ENCODE measurements around the gene DBI.

The DBI gene

DNA sequence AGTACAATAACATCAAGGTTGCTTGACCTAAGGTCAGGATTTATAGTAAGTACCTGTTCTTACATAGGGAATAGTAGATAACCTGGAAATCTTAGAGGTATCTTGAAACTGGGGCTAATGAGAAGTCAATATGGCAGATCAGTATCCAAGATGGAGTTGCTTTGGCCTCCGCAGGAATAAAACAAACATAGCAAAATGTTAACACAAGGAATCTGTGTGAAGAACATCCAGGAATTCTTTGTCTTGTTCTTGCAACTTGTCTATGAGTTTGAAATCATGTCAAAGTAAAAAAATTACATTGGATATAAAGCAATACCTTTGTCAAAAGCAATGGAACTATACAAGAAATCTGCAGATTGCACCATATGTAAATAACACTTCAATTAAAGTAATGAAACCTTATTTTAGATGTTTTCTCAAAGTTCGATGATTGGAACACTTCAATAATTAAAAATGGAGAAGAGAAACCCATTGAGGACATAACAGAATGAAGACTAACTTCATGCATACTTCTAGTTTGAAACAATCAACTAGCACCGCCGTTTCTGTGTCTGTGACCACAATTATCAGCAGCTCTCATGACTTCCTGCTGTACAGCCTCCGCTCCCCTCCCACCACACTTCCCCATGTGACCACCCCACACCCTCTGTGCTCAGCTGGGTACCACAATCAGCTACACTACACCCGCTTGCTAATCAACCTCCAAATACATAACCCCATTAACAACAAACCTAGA lies 27.8 kb upstream of the DBI start:
- peak; percentile 100 for ATAC-seq (replicated peaks; ENCODE audit: extremely low read depth, poor library complexity, severe bottlenecking)
- Mint-ChIP-seq H3K9me3 (no peaks in the 10 kb centered on the region), H3K27me3 (no peaks in the 10 kb centered on the region), H3K27ac (ENCODE audit: low read depth) (peak overlapping the region; percentile 63), H3K36me3 (ENCODE audit: insufficient read depth) (peaks cover 3% of the 10 kb centered on the region), H3K4me1 (peaks cover 16% of the 10 kb centered on the region), H3K4me3 (peak overlapping the region; percentile 14)
- peak; percentile 22 to 45 for DNase-seq (ENCODE audit: low spot score in 2 of 2)

DNA sequence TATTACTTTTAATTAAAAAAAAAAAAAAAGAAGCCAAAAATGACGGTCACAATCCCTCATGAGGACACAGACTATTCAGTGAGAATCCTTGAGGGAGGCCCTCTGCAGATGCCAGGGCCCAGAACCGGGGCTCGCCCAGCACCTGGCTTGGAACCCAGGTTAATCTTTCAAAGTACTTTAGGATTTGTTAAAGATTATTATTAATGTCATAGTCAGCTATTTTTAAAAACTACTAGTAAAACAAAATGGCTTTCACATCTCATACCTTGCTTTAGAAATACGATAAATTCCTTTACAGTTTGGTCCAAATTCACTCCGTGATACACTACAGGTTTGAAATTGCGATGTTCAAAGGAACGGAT lies 27.2 kb upstream of the DBI start:
- H3K27me3 Mint-ChIP-seq: no peaks in the 10 kb centered on the region
- no peak for DNase-seq (ENCODE audit: low spot score in 2 of 2)
- no peaks in the 10 kb centered on the region for H3K9me3 Mint-ChIP-seq
- no peak for ATAC-seq (replicated peaks; ENCODE audit: extremely low read depth, poor library complexity, severe bottlenecking)
- H3K27ac Mint-ChIP-seq (ENCODE audit: low read depth): no peak overlapping the region
- peaks cover 16% of the 10 kb centered on the region for H3K4me1 Mint-ChIP-seq
- H3K36me3 Mint-ChIP-seq (ENCODE audit: insufficient read depth): peaks cover 3% of the 10 kb centered on the region
- H3K4me3 Mint-ChIP-seq: peak overlapping the region; percentile 14

DNA sequence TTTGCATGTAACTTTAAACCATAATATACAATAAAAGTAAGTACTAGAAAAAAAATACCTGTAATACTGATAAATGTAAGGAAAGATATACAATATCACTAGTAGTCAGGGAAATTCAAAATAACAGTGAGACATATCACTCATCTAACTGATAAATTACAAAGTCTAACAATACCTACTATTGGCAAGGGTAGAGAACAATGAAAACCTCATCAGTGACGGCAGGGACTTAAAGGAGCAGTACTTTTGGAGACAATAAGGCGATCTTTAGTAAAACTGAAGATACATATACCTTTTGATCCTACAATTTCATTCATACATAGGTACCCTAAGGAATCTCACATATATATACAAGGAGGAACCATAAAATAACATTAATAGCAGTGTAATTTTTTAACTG lies 25.1 kb upstream of the DBI start:
- Mint-ChIP-seq H3K27ac (ENCODE audit: low read depth) (no peak overlapping the region), H3K9me3 (no peaks in the 10 kb centered on the region), H3K36me3 (ENCODE audit: insufficient read depth) (peaks cover 1% of the 10 kb centered on the region), H3K4me1 (peaks cover 16% of the 10 kb centered on the region), H3K27me3 (no peaks in the 10 kb centered on the region), H3K4me3 (no peak overlapping the region)
- ATAC-seq (replicated peaks; ENCODE audit: extremely low read depth, poor library complexity, severe bottlenecking): no peak
- DNase-seq (ENCODE audit: low spot score in 2 of 2): no peak

DNA sequence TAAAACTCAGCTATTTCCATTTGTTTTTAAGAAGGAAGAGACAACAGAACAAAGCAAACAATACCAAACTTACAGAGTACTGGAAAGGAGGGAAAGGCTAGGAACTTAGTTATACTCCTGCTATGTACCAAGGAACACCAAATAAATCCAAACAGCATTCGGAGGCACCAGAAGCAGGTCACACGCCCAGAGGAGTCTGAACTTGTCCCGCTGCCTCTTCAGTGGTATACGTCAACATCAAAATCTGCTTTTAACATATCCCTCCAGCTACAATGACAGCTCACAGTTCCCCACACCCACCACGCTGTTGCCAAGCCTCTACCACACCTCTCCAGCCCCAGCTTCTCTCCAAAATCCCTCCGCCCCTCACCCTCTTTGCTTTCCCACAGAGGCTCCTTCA lies 17.5 kb upstream of the DBI start:
- H3K4me1 Mint-ChIP-seq: no peaks in the 10 kb centered on the region
- H3K27me3 Mint-ChIP-seq: no peaks in the 10 kb centered on the region
- H3K4me3 Mint-ChIP-seq: no peak overlapping the region
- H3K27ac Mint-ChIP-seq (ENCODE audit: low read depth): no peak overlapping the region
- H3K36me3 Mint-ChIP-seq (ENCODE audit: insufficient read depth): no peaks in the 10 kb centered on the region
- H3K9me3 Mint-ChIP-seq: no peaks in the 10 kb centered on the region
- no peak for ATAC-seq (replicated peaks; ENCODE audit: extremely low read depth, poor library complexity, severe bottlenecking)
- no peak for DNase-seq (ENCODE audit: low spot score in 2 of 2)

DNA sequence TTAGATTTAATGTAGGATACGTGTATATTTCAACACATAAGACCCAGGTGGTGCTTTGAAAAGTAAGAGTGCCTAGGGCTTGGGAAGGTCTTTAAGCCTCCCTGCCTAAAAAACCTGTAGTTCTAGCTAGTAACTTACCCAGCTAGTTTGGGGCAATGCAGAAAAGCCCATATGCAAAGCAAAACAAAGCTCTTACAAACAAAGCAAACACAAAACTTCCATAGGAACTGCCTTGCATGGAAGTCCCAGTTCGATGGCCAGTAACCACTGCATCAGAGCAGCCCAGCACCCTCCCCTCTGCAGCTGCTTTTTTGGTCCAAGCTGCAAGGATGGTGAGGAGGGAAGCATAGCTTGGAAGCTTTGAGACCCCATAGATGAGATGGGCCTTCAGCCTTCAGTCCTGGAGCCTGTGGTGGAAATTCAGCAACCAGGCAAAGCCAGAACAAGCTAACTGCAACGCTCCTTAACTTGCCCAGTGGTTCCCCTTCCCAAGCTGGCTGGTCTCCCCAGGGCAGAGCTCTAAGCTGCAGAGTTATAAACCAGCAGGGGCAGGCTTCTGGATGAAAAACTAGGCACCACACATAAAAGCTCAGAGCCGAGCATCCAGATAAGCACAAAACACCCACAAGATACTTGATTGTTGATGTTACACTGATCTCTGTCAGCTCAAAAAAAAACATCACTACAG lies 16.3 kb upstream of the DBI start:
- Mint-ChIP-seq H3K9me3 (no peaks in the 10 kb centered on the region), H3K27ac (ENCODE audit: low read depth) (no peak overlapping the region), H3K4me3 (no peak overlapping the region), H3K36me3 (ENCODE audit: insufficient read depth) (no peaks in the 10 kb centered on the region), H3K4me1 (peaks cover under 1% of the 10 kb centered on the region), H3K27me3 (no peaks in the 10 kb centered on the region)
- no peak for ATAC-seq (replicated peaks; ENCODE audit: extremely low read depth, poor library complexity, severe bottlenecking)
- DNase-seq (ENCODE audit: low spot score in 2 of 2): no peak

DNA sequence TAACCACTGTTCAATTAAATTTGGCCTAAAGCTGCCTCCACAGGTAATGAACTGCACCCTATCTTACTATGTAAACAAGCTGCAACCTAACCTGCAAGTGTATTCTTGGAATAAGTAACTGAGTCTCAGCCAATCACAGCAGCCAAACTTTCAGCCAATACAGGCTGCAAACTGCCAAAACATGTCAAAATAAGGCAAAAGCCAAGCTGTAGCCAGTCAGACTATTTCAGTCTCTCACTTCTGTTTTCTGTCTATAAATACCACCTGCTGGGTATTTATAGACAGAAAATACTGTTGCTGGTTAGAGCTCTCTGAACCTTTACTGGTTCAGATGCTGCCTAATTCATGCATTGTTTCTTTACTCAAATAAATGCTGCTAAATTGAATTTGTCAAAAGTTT lies 14.4 kb upstream of the DBI start:
- ATAC-seq (replicated peaks; ENCODE audit: extremely low read depth, poor library complexity, severe bottlenecking): no peak

DNA sequence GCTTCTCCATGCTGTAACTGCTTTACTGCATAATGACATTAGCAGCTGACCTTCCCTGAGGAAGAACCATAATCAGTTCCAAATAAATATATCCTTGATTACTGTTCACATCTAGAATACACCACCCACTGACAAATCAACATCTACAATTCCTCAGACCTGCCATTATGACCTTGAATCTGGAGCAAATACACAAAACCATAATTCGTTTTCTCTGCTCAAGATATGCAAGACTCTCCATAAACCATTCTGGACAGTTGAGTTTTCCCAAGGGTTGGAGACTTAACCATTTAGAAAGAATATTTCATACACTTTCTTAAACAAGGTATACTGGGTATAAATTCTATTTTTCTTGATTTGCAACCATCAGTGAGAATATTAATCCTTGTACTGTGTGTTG lies 11.9 kb upstream of the DBI start:
- Mint-ChIP-seq H3K4me3 (no peak overlapping the region), H3K27ac (ENCODE audit: low read depth) (no peak overlapping the region), H3K9me3 (no peaks in the 10 kb centered on the region), H3K36me3 (ENCODE audit: insufficient read depth) (no peaks in the 10 kb centered on the region), H3K27me3 (no peaks in the 10 kb centered on the region), H3K4me1 (peaks cover 18% of the 10 kb centered on the region)
- DNase-seq (ENCODE audit: low spot score in 2 of 2): no peak
- no peak for ATAC-seq (replicated peaks; ENCODE audit: extremely low read depth, poor library complexity, severe bottlenecking)

More for the DNA sequence above, 14.4 kb upstream of the DBI start:
- Mint-ChIP-seq H3K27ac (ENCODE audit: low read depth) (no peak overlapping the region), H3K36me3 (ENCODE audit: insufficient read depth) (no peaks in the 10 kb centered on the region), H3K9me3 (no peaks in the 10 kb centered on the region), H3K4me1 (peaks cover 14% of the 10 kb centered on the region), H3K4me3 (no peak overlapping the region), H3K27me3 (no peaks in the 10 kb centered on the region)
- no peak for DNase-seq (ENCODE audit: low spot score in 2 of 2)

DNA sequence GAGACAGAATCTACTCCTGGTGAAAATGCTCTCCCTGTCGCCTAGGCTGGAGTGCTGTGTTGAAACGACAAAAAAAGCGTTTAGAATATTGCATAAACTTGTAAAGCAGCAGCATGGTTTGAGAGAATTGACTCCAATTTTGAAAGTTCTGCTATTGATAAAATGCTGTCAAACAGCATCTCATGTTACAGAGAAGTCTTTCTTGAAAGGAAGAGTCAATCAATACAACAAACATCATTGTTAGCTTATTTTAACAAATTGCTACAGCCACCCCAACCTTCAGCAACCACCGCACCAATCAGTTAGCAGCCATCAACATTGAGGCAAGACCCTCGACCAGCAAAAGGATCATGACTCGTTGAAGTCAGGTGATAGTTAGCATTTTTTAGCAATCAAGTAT lies 7.0 kb upstream of the DBI start:
- ATAC-seq (replicated peaks; ENCODE audit: extremely low read depth, poor library complexity, severe bottlenecking): no peak
- H3K36me3 Mint-ChIP-seq (ENCODE audit: insufficient read depth): peaks cover 3% of the 10 kb centered on the region
- DNase-seq (ENCODE audit: low spot score in 2 of 2): no peak
- no peak overlapping the region for H3K4me3 Mint-ChIP-seq
- no peaks in the 10 kb centered on the region for H3K27me3 Mint-ChIP-seq
- H3K9me3 Mint-ChIP-seq: no peaks in the 10 kb centered on the region
- H3K4me1 Mint-ChIP-seq: peaks cover 36% of the 10 kb centered on the region
- H3K27ac Mint-ChIP-seq (ENCODE audit: low read depth): no peak overlapping the region

DNA sequence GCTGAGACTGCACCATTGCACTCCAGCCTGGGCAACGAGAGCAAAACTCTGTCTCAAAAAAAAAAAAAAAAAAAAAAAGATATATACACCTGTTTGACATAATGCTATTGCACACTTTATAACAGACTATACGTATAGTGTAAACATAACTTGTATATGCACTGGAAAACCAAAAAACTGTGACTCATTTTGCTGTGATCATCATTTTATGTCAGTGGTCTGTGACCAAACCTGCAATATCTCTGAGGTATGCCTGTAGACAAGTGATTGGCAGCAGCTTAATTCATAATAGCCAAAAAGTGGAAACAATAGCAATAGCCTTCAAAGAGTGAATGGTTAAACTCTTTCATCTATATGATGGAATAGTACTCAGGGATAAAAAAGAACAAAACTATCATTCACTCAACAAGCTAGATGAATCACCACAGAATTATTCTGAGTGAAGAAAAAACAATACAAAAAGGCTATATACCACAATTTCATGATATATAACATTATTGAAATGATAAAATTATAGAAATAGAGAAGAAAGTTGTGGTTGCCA lies 6.3 kb upstream of the DBI start:
- H3K4me1 Mint-ChIP-seq: peaks cover 42% of the 10 kb centered on the region
- ATAC-seq (replicated peaks; ENCODE audit: extremely low read depth, poor library complexity, severe bottlenecking) (no peak), DNase-seq (ENCODE audit: low spot score in 2 of 2) (no peak)
- no peak overlapping the region for H3K4me3 Mint-ChIP-seq
- no peaks in the 10 kb centered on the region for H3K9me3 Mint-ChIP-seq
- peaks cover 4% of the 10 kb centered on the region for H3K36me3 Mint-ChIP-seq (ENCODE audit: insufficient read depth)
- no peak overlapping the region for H3K27ac Mint-ChIP-seq (ENCODE audit: low read depth)
- H3K27me3 Mint-ChIP-seq: no peaks in the 10 kb centered on the region

DNA sequence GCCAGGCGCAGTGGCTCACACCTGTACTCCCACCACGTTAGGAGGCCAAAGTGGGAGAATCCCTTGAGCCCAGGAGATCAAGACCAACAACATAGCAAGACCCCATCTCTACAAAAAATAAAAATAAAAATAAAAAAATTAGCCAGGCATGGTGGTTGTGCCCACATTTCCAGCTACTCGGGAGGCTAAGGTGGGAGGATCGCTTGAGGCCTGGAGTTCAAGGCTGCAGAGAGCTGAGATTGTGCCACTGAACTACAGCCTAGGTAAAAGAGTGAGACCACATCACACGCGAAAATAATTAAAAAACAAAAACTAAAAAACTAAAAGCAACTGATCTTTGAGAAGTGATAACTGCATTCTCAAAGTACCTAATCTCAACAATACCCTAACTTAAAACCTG lies 2.0 kb upstream of the DBI start:
- H3K27ac Mint-ChIP-seq (ENCODE audit: low read depth): no peak overlapping the region
- peaks cover 22% of the 10 kb centered on the region for H3K36me3 Mint-ChIP-seq (ENCODE audit: insufficient read depth)
- no peaks in the 10 kb centered on the region for H3K27me3 Mint-ChIP-seq

DNA sequence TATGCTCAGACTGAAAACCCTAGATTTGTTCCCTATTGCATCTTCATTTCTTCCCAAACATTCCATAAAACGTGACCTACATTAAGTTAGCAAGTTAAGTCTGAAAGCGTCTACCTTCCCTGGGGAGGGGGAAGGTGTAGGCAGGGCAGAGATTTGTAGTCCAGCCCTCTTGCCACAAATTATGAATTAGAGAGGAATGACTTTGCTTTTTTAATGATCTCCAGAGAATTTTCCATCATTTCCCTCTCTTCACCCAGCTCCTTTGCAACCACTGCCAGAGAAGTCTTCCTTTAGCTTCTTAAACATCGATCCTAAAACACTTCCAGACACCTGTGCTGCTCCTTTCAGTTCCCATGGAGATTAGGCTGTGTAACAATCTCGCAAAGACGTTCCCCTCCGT lies 1.3 kb upstream of the DBI start:
- H3K4me3 Mint-ChIP-seq: peak overlapping the region; percentile 99
- no peak for DNase-seq (ENCODE audit: low spot score in 2 of 2)
- H3K36me3 Mint-ChIP-seq (ENCODE audit: insufficient read depth): peaks cover 25% of the 10 kb centered on the region
- no peaks in the 10 kb centered on the region for H3K27me3 Mint-ChIP-seq
- peak overlapping the region; percentile 90 for H3K27ac Mint-ChIP-seq (ENCODE audit: low read depth)
- peaks cover 58% of the 10 kb centered on the region for H3K4me1 Mint-ChIP-seq
- no peak for ATAC-seq (replicated peaks; ENCODE audit: extremely low read depth, poor library complexity, severe bottlenecking)
- H3K9me3 Mint-ChIP-seq: no peaks in the 10 kb centered on the region

More for the DNA sequence above, 2.0 kb upstream of the DBI start:
- ATAC-seq (replicated peaks; ENCODE audit: extremely low read depth, poor library complexity, severe bottlenecking): no peak
- no peak for DNase-seq (ENCODE audit: low spot score in 2 of 2)
- H3K4me1 Mint-ChIP-seq: peaks cover 58% of the 10 kb centered on the region
- H3K9me3 Mint-ChIP-seq: no peaks in the 10 kb centered on the region
- H3K4me3 Mint-ChIP-seq: peak overlapping the region; percentile 99

DNA sequence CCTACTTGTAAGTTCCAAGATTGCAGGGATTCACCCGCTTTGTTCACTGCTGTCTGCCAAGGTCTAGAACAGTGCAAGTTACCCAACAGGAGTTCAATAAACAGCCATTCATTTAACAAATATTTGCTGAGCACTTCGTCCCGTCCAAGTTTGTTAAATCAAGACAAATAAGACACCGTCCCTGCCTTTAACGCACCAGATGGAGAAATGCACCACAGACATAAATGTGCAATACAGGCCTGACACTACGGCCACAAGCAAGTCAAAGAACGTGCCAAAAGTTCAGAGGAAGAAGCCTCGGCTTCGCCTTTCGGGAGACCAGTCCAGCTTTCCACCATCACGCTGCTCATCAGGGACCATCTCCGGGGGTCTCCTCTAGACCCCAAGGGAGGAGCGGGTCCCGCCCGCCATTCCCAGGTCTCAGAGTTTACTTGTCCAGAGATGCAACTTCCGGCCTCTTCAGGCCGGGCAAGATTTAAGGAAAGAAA lies 572 bp upstream of the DBI start:
- Mint-ChIP-seq H3K27ac (ENCODE audit: low read depth) (peak overlapping the region; percentile 90), H3K4me1 (peaks cover 58% of the 10 kb centered on the region), H3K36me3 (ENCODE audit: insufficient read depth) (peaks cover 31% of the 10 kb centered on the region), H3K4me3 (peak overlapping the region; percentile 99), H3K9me3 (no peaks in the 10 kb centered on the region), H3K27me3 (no peaks in the 10 kb centered on the region)
- DNase-seq (ENCODE audit: low spot score in 2 of 2) (no peak), ATAC-seq (replicated peaks; ENCODE audit: extremely low read depth, poor library complexity, severe bottlenecking) (peak; percentile 11)

Measured in central memory CD8-positive, alpha-beta T cell (primary cell).